PC-3 (cell line): ENCODE results near the gene C11orf87.

Experiments
- CTCF ChIP-seq: fragments of 300-600 bp; sonication (generic); conservative IDR thresholded peaks from 2 replicates; pipeline ENCODE4 v1.5.1; 2017; ENCODE audit warnings: antibody characterized with exemption, low read depth, mild to moderate bottlenecking, low read length
- EZH2 ChIP-seq: fragments of 300-600 bp; sonication (generic); IDR thresholded peaks from one replicate; pipeline ENCODE4 v1.6.1; 2017; ENCODE audit warnings: antibody characterized with exemption, mild to moderate bottlenecking, low read length; ENCODE audit not compliant: unreplicated experiment

GRCh38 chr11:109454857-109455256 lies 32.9 kb downstream of the C11orf87 start:
- TF ChIP-seq CTCF (no peak), EZH2 (no peak)
